Neural cell (in vitro differentiated cells): ENCODE measurements around the gene NELFE.
"Not testable (repeated sequence)": the region's sequence is repeated elsewhere in the genome, so short reads cannot be mapped to it uniquely, and the experiment has no call there.

Experiments
- TF ChIP-seq, protein P1 (sequence below): fragments of 450-650 bp; IDR thresholded peaks from 2 replicates; pipeline ENCODE4 v1.5.1; 2014; ENCODE audit warnings: antibody characterized with exemption, mild to moderate bottlenecking, moderate library complexity; ENCODE audit not compliant: poor library complexity, severe bottlenecking
- TF ChIP-seq, protein P2 (sequence below): IDR thresholded peaks from 2 replicates; pipeline ENCODE4 v1.6.1; 2012; ENCODE audit warnings: borderline replicate concordance

DNA sequence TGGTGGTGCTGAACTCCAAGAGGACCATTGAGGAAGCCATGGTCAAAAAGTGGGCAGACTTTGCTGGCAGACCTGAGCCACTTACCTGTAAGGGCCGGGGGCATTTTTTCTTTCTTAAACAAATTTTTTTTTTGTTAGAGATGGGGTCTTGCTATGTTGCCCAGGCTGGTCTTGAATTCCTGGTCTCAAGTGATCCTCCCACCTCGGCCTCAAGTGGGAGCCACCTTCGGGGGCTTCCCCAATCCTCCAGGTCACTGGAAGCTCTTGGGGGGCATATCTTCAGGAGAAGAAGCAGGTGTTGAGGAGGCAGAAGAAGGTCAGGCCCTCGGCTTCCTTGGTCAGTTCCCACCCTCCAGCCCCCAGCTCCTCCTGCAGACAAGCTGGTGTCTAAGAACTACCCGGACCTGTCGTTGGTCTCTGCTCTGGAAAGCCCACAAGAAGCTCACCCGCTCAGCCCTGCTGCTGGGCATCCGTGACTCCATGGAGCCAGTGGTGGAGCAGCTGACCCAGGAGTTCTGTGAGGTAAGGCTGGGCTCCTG lies 47.3 kb upstream of the NELFE start:
- TF ChIP-seq, protein P1, sequence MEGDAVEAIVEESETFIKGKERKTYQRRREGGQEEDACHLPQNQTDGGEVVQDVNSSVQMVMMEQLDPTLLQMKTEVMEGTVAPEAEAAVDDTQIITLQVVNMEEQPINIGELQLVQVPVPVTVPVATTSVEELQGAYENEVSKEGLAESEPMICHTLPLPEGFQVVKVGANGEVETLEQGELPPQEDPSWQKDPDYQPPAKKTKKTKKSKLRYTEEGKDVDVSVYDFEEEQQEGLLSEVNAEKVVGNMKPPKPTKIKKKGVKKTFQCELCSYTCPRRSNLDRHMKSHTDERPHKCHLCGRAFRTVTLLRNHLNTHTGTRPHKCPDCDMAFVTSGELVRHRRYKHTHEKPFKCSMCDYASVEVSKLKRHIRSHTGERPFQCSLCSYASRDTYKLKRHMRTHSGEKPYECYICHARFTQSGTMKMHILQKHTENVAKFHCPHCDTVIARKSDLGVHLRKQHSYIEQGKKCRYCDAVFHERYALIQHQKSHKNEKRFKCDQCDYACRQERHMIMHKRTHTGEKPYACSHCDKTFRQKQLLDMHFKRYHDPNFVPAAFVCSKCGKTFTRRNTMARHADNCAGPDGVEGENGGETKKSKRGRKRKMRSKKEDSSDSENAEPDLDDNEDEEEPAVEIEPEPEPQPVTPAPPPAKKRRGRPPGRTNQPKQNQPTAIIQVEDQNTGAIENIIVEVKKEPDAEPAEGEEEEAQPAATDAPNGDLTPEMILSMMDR = not testable (repeated sequence)
- TF ChIP-seq, protein P2, sequence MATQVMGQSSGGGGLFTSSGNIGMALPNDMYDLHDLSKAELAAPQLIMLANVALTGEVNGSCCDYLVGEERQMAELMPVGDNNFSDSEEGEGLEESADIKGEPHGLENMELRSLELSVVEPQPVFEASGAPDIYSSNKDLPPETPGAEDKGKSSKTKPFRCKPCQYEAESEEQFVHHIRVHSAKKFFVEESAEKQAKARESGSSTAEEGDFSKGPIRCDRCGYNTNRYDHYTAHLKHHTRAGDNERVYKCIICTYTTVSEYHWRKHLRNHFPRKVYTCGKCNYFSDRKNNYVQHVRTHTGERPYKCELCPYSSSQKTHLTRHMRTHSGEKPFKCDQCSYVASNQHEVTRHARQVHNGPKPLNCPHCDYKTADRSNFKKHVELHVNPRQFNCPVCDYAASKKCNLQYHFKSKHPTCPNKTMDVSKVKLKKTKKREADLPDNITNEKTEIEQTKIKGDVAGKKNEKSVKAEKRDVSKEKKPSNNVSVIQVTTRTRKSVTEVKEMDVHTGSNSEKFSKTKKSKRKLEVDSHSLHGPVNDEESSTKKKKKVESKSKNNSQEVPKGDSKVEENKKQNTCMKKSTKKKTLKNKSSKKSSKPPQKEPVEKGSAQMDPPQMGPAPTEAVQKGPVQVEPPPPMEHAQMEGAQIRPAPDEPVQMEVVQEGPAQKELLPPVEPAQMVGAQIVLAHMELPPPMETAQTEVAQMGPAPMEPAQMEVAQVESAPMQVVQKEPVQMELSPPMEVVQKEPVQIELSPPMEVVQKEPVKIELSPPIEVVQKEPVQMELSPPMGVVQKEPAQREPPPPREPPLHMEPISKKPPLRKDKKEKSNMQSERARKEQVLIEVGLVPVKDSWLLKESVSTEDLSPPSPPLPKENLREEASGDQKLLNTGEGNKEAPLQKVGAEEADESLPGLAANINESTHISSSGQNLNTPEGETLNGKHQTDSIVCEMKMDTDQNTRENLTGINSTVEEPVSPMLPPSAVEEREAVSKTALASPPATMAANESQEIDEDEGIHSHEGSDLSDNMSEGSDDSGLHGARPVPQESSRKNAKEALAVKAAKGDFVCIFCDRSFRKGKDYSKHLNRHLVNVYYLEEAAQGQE = not testable (repeated sequence)
